ENCODE data around the gene ROR2. TPM values are rescaled to one million over a fixed set of nuclear protein-coding genes. Genes with fewer than 3 reads are reported as not detected.

The ROR2 gene
- total and polyA plus RNA-seq, 2 of the 8 experiments (the other 6 are each of a cell fraction or from before 2014, with no cell fraction given) = 2.7 to 4.3 TPM

DNA sequence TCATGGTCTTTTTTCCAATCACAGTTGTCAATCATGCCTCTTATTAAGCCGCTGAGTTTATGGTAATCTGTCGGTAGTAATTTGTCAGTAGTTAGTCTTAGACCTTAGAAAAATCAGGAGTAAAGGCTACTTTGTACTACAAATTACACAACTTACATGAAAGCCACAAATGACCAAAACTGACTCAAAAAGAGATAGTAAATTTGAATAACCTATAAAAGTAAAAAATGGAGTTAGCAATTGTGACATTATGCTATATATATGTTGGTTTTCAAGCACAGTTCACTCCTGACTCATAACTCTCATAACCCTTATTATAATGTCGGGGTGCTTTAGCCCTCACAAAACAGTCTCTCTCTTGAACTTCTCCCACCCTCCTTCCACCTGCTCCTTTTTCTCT is 251.8 kb downstream of the ROR2 start (continued):
- no peak for TF ChIP-seq CHD7 (IDR thresholded peaks at IDR 0.05; ENCODE audit: insufficient replicate concordance, low read length)
- TF ChIP-seq YY1 (IDR thresholded peaks at IDR 0.05; ENCODE audit: low read depth, low read length) = no peak
- no peak for TF ChIP-seq BACH1 (IDR thresholded peaks at IDR 0.05; ENCODE audit: low read length)
- TF ChIP-seq KDM4A (IDR thresholded peaks at IDR 0.05; ENCODE audit: low read depth, low read length, severe bottlenecking) = no peak
- TF ChIP-seq MAFK (IDR thresholded peaks at IDR 0.05; ENCODE audit: low read depth, low read length) = no peak
- TF ChIP-seq CBX5 (IDR thresholded peaks at IDR 0.05; ENCODE audit: low read depth, low read length) = no peak
- no peak for TF ChIP-seq TAF7 (optimal IDR thresholded peaks at IDR 0.05; ENCODE audit: borderline replicate concordance, low read depth, low read length)
- no peak for TF ChIP-seq CBX8 (IDR thresholded peaks at IDR 0.05; ENCODE audit: borderline replicate concordance, low read depth, low read length)

Measured in H1 (cell line).